NOMO-1 (cell line): ENCODE results near the gene CACNA2D1.

Source experiments
- DNase-seq, 2 experiments: peaks; one replicate each; lab custom pipeline; 2025; ENCODE audit not compliant: unreplicated experiment in 2 of 2; lab: John Stamatoyannopoulos, UW

The CACNA2D1 gene

DNA sequence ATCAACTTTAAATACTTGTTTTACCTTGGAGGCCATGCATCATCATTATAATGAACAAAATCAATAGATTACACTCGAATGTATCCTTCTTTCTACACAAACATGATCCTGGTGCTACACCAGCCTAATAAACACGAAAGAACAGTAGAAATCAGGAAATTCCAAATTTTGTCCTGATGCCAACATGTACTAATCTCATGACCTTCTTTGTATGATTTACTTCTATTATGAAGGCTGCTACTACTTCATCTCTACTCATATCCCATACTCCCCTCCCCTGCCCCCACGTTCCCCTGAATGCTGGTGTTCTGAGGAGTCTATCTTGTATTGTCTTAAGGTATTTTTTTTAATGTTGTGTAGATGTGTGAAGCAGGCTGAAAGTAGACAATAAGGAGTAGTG, 315.0 kb downstream of the CACNA2D1 start:
- no peak for DNase-seq

- peak in 1 of 2 experiments; percentile 17 for DNase-seq
Observed at GRCh38 chr7:82126576-82126975, 317.0 kb downstream of the CACNA2D1 start.

- DNase-seq, result no peak
Observed at GRCh38 chr7:82124445-82124844, 319.1 kb downstream of the CACNA2D1 start.

DNA sequence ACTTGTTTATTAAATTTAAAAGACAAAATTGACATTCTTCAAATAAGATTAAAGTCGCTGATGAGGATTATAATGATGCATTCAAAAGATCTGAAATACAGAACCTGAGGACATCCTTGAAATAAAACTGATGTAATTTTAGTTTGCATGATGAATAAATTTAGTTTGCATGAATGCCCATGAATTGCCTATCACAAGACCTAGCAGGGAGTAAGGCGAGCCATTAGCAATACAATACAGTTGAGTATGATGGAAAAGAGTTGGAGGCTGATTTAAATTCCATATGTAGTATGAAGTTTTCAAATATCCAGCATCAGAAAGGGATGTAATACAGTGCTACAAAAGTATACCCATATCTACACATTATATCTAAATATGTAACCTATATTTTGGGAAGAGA, 321.3 kb downstream of the CACNA2D1 start:
- no peak for DNase-seq

- DNase-seq, result no peak
Observed at GRCh38 chr7:82114237-82114636, 329.3 kb downstream of the CACNA2D1 start.

DNA sequence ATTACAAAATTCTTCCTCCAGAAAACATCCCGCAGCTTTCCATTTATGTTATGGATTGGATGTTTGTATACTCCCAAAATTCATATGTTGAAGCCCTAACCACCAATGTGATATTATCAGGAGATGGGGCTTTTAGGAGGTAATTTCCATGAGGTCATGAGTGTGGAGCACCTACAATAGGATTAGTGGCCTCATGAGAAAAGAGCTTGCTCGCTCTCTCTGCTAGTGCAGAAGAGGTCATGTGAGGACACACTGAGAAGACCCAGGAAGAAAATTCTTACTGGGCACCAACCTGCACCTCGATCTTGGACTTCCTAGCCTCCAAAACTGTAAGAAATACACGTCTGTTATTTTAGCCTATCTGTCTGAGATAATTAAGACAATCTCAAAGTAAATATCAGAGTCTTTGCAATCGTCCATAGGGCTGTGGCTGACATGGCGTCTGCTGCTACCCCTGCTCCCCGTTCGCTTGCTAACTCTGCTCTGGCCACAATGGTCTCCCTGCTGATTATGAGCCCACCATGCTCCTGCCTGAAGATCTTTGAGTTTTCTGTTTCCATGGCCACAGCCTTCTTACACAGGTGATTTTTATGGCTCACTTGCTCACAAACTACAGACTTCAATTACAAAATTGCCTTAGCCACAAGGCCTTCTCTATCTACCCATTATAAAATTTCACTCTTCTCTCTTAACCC, 333.3 kb downstream of the CACNA2D1 start:
- no peak for DNase-seq

- DNase-seq, result no peak
Observed at GRCh38 chr7:82109288-82109687, 334.3 kb downstream of the CACNA2D1 start.

GRCh38 chr7:82106201-82106600, 337.4 kb downstream of the CACNA2D1 start:
- no peak for DNase-seq

DNA sequence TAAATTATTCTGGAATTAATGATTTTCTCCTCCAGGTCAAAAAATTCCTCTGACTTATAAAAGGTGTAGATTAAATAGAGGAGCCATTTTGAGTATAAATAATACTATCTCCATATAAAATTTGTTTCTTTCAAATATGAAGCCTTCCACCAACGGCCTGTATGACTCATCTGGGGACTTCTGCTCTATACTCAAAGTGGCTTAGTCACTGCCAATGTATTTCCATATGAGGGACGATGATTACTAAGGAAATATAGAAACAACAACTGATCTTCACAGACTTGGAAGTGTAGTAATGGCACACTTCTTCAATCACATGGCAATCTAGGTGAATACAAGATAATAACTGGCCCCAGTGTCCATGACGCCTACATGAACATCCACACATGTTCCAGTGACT, 338.1 kb downstream of the CACNA2D1 start:
- DNase-seq, result peak in 1 of 2 experiments; percentile 45

GRCh38 chr7:82098414-82098813, 345.2 kb downstream of the CACNA2D1 start:
- DNase-seq, result no peak

GRCh38 chr7:82091126-82091684, 352.4 kb downstream of the CACNA2D1 start:
- DNase-seq, result no peak

- no peak for DNase-seq
Observed at GRCh38 chr7:82087099-82087498, 356.5 kb downstream of the CACNA2D1 start.

- DNase-seq, result no peak
Observed at GRCh38 chr7:82085116-82085515, 358.5 kb downstream of the CACNA2D1 start.

DNA sequence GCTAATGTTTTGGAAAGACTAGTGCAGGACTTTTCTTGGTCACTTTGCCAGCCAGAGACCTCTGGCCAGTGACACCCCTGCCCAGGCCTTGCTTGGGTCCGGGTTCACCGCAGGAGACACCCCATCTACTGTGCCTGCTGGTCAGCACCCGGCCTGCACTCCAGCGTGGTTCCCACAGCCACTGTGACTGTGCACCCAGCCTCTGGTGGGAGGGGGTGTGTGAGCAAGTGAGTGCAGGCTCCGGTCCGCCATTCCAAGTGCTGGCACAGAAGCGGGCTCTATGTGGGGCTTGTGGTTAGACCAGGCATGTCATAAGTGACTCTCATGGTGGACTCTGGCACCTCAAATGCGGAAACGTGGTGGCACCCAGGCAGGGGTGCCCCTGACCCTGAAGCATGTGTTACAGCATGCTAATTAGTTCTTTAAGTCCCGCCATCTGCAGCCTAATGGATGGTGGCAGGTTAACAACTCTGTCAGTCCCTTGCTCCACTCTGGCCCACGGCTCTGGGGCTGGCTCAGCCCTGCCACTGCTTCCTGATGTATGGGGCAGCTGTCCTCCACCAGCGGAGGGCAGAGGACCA, 361.8 kb downstream of the CACNA2D1 start:
- no peak for DNase-seq

DNA sequence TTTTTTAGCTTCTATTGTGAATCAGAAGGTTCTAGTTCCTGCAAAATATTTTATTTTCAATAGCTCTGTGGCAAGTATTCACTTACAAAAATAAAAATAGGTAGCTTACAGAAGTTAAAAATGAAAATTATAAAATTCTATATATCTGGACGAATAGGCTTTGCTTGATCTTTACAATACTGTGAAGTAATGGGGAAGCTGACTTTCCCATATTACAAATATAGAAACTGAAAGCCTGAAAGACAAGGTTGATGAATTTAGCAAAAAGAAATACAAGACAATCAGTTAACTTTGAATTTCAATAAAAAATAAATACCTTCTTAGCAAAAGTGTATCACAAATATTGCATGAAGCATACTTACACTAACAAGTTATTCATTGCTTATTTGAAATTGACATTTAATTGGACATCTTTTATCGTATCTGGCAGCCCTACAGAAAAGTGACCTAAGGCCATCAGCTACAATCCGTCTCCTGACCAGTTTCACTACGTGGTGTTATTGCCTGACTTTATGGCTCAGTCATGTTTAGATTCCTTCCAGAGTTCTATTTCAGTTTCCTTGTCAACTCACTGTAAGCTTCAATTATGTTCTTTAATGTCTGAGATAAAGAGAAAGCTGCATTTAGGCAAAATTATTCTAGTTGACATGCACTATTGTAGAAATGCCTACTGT, 363.2 kb downstream of the CACNA2D1 start:
- peak in 1 of 2 experiments; percentile 62 for DNase-seq

GRCh38 chr7:82079527-82079926, 364.1 kb downstream of the CACNA2D1 start:
- DNase-seq, result no peak

DNA sequence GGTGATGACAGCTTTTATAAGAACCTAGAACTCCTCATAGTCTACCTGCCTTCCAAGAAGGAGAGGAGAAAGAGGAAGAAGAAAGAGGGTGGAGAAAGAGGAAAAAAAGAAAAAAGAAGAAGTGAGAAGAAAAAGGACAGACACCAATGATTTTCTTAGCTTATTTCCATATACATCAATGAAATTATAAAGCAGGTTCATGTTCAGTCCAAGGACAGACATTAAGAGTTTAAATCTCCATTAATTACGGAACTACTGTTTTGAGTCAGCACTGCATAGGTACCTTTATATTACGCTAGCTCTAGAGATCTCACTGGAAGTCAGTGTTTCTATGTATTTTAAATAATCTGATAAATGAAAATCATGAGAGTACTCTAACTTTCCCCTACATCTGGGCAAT, 364.8 kb downstream of the CACNA2D1 start:
- peak in 1 of 2 experiments; percentile 43 for DNase-seq

- no peak for DNase-seq
Observed at GRCh38 chr7:82071468-82071867, 372.1 kb downstream of the CACNA2D1 start.

- no peak for DNase-seq
Observed at GRCh38 chr7:82067628-82068264, 375.8 kb downstream of the CACNA2D1 start.

DNA sequence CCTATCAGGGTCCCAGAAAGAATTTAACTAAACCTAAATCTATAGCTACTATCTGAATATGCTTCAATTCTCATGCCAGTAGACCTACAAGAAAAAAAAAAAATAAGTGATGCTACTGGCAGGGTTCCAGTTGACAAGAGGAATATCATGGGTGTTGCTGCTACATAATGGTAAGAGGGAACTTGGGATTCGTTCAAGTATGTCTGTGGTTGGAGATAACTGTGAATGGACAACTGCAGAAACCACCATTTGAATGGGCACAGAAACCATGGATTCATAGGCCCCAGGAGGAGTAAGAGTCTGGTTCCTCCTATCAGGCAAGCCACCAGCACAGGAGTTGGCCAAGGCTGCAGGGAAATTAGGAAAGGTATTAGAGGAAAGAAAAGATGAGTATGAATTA, 386.1 kb downstream of the CACNA2D1 start:
- no peak for DNase-seq

GRCh38 chr7:82056282-82056681, 387.3 kb downstream of the CACNA2D1 start:
- DNase-seq, result no peak
